Measurements from ENCODE around the gene P2RX3.
"Not testable (repeated sequence)": the region's sequence is repeated elsewhere in the genome, so short reads cannot be mapped to it uniquely, and the experiment has no call there.

P2RX3 gene

GRCh38 chr11:57403003-57403801 lies 65.0 kb downstream of the P2RX3 start:
- not testable (repeated sequence) for DNase-seq

DNA sequence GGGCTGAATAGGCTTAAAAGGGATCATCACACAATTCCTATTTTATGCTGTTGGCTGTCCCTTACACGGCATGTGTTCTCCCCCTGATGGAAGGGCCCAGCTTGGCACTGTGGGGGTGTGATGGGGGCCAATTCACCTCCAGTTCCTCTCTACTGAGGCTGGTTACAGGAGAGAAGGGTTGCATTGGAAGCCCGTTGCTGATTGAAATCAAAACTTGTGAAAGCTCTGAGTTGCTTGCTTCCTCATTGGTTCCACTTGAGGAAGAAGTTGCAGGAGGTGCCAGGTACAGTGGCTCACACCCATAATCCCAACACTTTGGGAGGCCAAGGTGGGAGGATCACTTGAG lies 65.6 kb downstream of the P2RX3 start:
- DNase-seq, result no peak

- DNase-seq, result no peak
These were observed 67.2 kb downstream of the P2RX3 start for GRCh38 chr11:57405271-57405860.

GRCh38 chr11:57406337-57406904 lies 68.3 kb downstream of the P2RX3 start:
- peak; percentile 40 for DNase-seq

DNA sequence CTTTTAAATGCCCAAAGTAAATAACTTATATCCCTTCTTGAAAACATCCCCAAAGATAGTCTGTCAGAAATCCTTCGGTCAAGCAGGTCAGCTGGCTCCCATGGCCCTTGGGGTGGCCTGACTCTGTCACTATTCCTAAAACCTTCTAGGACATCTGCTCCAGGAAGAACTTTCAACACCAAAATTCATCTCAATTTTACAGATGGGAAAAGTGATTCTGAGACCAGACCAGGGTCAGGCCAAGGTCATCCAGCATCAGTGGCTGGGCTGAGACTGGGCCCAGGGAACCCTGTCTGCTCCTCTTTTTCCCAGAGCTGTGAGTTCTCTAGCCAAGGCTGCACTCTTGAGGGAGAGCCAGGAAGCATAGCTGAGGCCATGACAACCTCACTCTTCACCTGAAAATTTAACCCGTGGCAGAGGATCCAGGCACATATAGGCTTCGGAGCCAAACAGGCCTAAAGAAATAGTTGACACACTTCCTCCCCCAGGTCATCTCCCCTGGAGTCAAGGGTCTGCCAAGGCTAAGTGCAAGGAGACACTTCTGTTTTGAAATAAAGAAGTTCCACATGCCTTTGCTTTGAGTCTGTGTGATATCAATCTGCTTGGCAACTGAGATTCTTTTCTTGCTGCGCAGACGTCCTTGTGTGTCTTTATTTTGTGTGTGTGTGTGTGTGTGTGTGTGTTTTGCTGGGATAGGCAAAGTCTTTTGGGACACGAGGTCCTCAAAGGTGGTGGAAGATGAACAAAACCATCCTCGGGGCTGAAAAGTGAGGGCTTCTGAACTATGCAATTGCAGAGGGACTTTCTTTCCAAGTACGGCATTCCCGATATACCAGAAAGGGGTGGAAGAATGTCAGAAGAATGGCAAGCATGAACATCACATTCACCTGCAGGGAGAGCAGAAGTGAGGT lies 69.1 kb downstream of the P2RX3 start:
- DNase-seq, result no peak

DNA sequence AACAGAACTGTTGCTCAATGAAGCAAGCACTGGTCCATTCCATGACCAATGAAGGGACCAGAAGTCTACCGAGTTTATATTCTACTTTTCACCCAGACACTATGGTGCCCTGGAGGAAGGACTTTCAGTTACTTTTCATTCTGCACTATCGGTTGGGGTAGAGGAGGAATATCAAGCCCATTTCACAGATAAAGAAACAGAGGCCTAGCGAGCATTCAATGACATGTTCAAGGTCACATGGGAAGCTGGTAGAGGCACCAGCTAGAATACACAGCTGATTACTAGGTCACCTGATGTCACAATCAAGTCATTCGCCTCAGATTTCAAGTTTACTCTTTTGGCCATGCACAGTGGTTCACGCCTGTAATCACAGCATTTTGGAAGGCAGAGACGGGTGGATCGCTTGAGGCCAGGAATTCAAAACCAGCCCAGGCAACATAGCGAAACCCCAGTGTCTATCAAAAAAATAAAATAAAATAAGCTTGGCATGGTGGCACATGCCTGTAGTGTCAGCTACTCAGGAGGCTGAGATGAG lies 69.9 kb downstream of the P2RX3 start:
- no peak for DNase-seq

- no peak for DNase-seq
These were observed 70.6 kb downstream of the P2RX3 start for GRCh38 chr11:57408771-57409170.

DNA sequence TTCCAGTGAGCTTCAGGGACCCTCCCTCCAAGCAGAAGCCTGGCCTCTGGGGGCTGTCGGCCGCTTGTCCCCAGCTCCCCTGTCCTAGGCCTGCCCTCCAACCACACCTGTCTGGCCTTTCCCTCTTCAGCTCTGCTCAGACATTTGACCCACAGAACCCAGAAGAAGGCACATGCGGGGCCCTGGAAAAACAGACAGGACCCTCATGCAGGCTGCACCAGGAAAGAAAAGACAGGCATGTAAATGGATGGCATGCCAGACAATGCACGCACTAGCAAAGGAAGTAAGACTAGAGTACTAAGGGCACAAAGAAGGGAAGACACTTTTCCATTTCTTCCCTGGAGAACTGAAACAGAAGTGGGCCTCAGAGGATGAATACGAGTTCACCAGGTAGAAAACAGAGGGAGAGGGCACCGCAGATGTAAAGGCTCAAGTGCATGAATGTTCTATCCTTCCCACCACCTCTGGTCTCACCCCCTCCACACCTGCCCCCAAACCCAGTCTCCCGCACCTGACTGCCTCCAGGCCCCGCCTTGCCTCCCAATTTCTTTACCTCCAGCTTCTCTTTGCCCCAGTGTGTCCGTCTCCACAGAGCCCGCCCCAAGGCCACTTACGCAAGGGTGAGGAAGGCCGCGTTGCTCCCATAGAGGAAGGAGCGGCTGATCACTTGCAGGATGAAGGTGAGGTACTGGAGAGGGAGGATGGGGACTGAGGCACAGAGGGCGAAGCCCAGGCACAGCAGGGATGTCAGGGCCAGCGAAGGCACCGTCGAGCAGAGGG lies 71.4 kb downstream of the P2RX3 start:
- DNase-seq, result no peak

DNA sequence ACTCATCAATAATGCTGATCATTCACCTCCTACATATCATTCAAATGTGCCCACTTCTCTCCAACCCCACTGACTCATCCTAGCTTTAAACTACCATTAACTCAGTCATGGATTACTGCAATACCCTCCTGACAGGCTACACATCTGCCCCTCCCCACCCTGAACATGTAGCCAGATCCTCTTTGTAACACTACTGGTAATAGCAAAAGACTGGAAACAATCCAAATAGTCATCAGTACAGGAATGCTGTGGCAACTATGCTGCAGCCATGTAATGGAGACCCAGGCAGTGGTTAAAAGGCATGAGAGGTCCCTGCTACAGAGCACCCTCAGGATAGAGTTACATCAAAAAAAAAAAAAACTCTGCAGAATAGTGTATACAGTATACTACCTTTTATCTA lies 72.1 kb downstream of the P2RX3 start:
- DNase-seq, result no peak

DNA sequence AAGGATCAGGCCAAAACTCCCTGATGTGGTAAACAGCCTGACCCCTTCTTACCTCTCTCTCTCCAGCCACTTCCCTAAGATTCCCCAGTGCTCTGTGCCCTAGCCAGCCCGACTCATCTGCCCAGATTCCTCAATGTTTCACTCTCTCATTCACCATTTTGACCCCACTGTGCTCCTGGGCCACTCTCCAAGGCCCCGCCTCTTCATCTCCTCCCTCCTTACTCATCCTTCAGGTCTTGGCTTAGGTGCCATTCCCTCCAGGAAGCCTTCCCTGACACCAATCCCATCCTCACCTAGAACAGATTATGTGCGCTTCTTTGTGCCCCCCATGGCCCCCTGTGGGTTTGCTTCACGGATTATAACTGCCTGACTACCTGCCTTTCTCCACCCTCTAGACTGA lies 75.5 kb downstream of the P2RX3 start:
- DNase-seq, result no peak

- DNase-seq, result no peak
These were observed 76.6 kb downstream of the P2RX3 start for GRCh38 chr11:57414612-57415212.

- no peak for DNase-seq
These were observed 78.3 kb downstream of the P2RX3 start for GRCh38 chr11:57416436-57416835.

- no peak for DNase-seq
These were observed 78.9 kb downstream of the P2RX3 start for GRCh38 chr11:57417056-57417455.

GRCh38 chr11:57418131-57418530 lies 80.0 kb downstream of the P2RX3 start:
- no peak for DNase-seq

DNA sequence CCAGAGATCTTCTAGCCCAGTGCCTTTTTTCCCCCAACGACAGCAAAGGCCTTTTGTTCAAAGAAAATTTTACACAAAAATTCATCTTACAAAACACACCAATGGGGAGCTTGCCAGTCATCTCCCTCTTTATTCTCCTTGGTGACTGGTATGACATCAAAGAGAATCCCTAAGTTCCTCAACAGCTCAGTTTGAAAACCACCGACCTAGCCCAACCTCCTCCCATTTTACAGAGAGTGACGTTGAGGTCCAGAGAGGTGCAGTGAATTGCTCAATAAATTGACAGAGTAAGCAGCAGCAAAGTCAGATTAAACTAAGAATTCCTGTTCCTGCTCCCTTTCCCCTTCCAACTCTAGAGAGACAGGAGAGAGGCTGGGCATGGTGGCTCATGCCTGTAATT lies 81.0 kb downstream of the P2RX3 start:
- DNase-seq, result no peak

DNA sequence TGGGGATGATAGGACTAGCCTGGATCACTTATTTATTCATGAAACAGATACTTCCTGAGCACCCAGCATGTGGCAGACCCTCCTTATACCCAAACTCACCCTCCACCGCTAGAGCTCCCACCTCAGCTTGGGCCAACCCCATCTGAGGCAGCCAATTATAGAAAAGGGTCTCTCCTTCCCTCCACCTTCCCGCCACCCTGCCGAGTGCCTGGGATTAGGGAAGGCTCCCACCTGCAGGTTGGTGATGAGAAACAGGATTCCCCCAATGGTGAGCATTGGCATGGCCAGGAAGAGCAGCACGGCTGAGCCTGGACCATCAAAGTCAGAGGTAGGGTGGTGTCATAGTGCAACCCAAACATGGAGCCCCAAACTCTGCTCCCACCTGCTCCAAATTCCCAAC lies 82.9 kb downstream of the P2RX3 start:
- no peak for DNase-seq

DNA sequence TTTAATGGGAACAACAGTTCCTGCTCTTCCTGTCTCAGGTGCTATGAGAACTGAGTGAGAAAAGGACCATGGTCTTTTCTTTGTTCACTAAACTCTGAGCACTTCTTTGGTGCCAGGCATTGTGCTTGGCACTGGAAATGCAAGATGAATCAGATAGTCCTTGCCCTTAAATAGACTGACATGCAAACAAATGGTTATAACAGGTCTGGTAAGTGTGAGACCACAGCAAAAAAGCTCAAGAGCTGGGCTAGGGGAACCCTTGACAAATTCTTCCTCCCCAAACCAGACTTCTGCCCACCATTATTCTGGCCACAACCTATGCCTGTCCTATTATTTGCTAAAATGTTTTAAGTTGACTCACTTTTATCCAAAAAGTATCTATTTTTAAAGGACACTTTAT lies 83.7 kb downstream of the P2RX3 start:
- DNase-seq, result no peak
